Hypothalamus (tissue), 51 donors: ENCODE measurements around the gene IPPK.

Experiments
- DNase-seq, 51 donors: peaks; one replicate each; lab custom pipeline; 2025; lab: John Stamatoyannopoulos, UW

IPPK gene

DNA sequence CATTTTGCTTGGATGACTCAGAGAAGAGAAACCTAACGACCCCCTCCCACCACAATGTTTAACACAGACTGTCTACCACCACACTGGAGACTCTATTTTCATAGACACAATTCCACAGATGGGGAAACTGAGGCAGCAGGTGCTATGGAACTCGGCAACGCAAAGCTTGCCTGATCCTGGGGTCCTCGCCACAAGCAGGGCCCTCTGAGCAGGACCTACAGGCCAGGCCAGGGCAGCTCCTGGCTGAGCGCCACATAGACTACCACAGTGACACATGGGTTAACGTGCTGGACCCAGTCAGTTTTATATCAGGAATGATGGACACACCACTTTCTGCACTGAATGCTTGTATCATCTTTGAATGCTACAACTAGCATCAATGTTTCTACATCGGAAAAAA lies 11.8 kb downstream of the IPPK start:
- DNase-seq = no peak

DNA sequence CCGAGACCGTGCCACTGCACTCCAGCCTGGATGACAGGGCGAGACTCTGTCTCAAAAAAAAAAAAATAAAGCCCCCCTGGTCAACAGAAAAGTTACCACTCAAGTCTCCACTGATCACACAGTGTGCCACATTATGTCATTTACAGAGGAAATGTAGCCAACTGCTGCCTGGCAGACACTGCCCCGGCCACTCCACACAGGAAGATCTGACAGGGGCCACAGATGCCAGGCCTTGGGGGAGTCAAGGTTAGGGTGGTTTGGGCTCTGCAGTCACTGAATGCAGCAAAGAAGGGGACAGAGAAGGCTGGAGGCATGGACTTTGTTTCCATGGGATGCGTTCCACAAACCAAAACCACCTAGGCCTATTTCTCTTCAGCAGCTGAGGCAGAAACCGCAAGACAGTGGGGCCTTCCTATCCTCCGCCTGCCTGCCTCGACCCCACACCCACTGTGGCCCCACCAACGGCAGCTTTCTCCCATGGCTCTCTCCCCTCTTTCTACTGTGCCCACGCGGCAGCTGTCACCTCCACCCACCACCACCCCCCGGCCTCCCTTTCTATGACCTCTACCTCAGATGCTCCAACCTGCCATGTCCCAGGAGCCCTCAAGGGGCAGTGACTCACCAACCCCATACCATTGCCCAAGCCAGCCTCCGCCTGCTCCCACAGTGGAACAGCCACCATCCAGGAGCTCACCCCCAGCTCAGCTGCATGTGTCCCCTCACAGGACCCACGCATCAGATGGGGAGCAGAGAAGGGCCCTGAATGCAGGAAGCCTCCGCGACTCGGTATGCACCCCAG lies 12.4 kb downstream of the IPPK start:
- DNase-seq = no peak

DNA sequence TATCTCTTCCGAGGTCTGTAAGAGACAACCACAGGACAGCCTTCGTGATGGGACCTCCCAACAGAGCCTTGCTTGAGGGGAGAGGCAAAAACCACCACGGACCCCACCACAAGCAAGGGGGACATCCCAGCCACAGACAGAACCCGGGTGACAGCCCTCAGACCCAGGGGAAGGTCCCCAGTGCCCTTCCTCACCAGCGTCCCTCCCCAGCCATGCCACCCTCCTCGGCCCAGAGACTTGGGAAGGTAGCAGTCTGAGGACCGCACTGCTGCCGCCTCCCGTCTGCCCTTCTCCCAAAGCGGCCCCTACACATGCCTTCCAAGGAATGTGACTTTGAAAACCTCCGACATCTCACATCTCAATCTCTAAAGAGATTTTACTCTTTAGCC lies 13.4 kb downstream of the IPPK start:
- DNase-seq = no peak

DNA sequence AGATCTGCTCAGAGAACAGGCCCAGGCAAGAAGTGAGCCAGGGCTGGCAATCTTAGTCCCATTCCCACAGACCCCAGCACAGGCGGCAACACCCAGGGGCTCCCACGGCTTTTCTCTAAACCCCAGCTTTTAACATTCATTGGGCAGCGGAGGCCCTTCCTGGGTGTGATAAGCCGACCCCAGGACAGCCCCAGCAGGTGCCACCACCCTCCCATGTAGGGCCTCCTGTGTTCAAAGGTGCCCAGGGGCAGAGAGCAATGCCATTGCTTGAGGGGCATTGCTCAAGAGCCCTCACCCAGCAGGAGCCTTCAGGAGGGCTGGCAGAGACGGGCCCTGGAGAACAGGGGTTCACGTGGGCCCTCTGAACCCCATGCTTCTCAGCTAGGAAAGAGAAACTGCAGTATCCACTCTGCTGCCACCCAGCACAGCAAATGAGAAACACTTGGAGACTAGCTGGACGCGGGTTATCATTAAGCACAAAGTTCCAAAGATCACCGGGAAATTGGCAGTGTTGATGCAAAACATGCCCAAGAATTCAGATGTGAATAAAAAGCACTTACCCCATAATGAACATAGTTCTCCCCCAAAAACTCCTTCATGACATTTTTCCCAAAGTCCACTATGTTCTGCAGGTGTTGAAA lies 13.9 kb downstream of the IPPK start:
- DNase-seq = no peak

DNA sequence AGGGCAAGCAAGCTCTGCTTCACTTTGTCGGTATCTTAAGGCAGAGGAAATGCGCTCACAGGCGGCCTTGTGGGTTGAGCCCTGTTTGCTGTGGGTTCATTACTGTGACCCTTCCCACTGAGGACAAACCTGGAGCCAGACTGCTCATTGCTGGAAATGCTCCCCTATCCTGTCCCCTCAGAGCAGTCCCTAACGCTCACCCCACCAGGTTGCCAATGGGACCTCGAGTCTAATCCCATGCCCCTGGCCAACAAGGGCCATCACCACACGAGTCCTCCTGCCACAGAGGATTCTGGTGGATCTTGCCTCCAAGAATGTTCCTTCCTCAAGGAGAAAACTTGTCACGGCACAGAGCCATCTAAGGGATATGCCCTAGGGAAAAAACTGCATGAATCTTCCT lies 14.6 kb downstream of the IPPK start:
- DNase-seq = no peak

DNA sequence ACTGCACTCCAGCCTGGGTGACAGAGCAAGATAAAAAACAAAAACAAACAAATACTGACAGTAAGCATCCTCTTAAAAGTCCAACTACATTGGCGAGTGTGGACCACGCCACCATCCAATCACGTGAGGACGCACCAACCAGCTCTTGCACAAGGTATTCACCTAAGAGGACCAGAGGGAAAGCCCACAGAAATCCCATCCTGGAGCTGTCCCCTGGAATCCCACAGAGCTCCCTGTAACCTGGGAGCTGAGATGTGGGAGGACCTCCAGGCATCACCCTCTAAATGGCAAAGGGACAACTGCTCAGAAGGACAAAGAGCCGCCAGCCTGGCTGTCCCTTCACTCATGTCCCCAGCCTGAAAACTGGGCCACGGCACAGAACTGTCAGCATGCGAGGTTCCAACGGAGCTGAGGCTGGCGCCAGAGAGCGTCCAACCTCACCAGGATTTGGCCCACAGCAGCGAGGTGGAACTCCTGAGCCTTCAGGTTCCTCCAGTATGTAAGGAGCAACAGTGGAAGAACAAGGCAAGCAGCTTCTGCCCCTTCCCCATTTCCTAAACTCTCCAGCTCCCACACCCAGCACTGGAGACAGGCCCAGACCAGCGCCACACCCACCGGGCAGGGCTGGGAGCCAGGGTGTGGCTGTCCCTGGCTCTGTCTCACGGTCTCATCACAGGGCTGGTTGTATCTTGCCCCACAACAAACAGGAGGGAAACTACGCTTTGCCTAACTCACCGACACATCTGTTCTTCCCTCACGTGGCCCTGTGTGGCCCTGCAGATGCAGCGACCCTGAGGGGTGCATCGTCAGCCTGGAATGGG lies 15.2 kb downstream of the IPPK start:
- no peak for DNase-seq

DNA sequence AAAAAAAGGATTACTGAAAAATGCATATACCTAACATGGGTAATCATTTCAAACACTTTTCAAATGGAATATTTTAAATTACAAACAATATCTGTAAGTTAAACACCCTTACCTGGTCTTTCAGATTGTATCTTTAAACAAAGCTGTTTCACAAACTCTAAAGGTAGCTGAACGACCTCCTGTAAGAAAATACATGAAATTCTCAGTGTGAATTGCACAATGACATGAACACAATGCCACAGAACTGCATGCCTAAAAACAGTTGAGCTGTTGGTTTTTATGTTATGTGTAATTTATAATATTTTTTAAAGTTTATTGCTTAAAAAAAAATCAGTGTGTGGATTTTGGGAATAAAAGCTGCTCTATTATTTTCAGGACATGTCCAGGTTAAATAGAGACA lies 17.5 kb downstream of the IPPK start:
- no peak for DNase-seq

DNA sequence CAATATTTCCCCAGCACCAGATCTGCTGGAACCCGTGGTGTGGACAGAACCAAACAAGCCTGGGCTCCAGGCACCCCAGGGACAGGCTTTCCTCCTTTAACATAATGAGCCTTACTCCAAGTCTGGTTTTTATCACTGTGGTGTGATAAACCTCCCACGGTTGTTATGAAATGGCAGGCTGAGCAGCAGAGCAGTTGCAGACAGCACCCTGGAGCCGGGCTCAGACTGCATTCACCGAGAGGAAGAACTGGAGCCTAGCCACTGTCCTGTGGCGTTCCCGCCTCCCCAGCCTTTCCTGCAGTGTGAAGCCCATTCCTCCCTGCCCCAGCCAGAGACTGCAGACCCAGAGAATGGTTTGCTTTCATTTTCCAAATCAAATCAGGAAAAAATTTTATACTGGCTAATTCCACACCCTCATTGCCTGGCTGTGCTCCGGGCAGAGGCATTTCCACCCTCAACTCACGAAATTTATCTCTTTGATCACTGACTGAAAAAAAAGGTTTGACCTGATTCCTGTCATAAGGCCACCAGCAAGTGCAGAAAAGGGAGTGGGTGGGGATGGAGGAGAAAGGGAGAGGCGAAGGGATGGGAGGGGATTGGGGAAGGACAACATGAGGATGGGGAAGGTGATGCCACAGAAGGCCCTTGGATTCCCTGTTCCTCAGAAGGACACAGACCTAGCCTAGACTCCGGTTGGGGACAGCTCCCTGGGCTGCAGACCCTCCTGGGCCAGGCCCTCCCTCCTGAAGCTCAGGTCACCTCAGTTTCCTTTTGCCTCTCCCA lies 18.9 kb downstream of the IPPK start:
- DNase-seq = no peak

DNA sequence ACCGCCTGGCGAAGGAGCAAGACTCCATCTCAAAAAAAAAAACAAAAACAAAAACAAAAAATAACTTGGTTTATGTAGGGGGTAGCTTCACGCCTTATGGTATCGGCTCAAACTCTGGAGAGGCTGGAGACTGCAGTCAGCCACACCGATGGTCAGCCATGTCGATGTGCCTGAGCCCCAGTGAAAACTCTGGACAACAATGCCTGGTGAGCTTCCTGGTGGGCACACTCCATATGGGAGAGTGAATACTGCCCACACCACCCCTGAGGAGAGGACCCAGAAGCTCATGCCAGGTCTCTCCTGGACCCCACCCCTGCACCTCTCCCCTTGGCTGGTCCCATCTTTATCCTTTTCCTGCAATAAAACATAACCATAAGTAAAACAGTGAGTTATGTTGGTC lies 19.6 kb downstream of the IPPK start:
- DNase-seq = no peak

DNA sequence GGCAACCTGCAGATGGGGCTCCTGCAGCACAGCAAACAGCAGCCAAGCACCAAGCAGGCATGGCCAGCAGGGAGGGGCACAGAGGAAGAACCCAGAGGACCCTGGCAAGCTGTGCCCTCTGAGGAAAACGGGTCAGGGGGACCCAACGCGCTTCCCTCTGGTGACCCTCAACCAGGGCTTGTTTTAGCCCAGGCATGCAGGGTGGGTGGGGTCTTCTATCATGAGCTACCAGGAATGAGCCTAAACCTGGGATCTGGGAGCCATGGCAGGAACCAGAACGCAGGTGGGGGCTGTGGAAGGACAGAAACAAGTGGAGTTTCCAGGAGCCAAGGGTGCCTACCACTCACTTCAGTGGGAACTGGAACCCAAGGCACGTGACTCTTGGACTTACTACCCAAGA lies 20.9 kb downstream of the IPPK start:
- DNase-seq = no peak

DNA sequence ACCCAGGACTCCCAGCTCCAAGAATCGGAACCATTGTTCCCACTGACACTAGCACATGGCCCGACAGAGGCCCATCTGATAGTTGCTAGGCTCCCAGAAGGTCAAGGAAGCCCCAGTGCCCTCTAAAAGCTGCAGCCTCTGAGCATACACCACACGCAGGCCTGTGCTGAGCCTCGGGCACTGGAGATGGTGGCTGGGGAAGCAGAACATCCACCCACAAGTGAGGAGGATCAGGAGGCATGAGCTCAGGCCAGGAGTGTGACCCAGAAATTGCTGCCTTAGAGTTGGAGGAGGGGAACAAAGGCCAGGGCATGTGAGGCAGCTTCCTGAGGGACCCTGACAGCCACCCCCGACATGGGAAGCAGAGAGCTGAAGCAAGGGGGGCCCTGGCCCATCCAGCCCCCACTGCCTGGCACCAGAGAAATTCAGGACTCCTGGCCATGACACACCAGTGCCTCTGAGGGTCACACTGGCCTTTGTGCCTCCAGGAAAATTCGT lies 21.4 kb downstream of the IPPK start:
- DNase-seq = peak in 1 of 51 donors; percentile 23

DNA sequence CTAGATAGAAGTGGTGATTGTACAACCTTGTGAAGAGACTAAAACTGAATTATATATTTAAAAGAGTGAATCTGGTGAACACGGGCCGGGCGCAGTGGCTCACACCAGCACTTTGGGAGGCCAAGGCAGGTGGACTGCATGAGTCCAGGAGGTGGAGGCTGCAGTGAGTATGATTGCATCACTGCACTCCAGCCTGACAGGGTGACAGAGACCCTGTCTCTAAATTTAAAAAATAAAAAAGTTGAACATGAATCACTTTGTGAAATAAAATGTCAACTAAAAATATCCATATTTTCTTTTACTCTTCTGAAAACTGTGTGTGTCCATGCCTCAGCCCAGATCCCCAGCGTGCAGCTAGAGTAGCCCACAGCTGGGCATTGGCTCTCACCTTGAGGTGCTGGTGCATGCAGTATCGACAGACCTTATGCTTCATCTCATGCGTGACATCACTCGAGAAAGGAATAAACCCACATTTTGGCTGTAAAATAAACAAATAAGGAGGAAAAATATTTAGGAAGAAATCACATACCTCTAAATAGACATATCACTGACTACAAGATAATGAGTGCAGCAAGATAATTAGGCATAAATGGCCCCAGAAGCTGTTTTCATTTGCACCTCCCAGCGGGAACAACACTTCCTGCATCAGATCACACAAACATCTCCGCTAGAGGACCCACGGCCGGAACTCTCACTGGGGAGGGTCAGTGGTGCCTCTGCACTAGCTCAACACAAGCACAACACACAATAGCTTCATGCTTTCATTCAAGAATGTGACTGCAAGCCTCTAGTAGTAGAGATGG lies 22.1 kb downstream of the IPPK start:
- DNase-seq = peak in 1 of 51 donors; percentile 10

DNA sequence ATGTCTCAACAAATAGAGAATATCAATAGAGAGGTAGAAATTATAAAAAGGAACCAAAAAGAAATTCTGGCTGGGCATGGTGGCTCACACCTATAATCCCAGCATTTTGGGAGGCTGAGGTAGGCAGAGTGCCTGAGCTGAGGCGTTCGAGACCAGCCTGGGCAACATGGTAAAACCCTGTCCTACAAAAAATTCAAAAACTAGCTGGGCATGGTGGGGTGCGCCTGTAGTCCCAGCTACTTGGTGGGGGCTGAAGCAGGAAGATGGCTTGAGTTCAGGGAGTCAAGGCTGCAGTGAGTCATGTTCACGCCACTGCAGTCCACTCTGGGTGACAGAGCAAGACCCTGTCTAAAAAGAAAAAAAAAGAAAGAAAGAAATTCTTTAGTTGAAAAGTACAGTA lies 24.9 kb downstream of the IPPK start:
- no peak for DNase-seq

DNA sequence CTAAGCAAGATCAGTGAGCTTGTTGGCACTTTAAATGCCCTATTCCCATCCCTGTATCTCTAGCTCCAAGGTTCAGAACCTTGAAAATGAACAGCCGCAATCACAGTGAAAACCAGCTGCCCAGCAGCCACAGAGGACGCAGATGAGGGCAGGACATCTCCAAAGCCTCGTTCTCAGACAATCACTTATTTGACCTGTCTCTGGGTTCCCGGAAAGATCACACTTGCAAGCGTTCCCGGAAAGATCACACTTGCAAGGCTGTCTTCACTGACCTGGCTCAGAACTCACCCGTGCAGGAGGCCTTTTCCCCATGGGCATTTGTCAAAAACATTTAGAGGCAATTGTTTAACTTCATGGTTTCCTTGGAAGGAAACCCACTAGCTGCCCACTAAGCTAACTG lies 25.7 kb downstream of the IPPK start:
- no peak for DNase-seq

DNA sequence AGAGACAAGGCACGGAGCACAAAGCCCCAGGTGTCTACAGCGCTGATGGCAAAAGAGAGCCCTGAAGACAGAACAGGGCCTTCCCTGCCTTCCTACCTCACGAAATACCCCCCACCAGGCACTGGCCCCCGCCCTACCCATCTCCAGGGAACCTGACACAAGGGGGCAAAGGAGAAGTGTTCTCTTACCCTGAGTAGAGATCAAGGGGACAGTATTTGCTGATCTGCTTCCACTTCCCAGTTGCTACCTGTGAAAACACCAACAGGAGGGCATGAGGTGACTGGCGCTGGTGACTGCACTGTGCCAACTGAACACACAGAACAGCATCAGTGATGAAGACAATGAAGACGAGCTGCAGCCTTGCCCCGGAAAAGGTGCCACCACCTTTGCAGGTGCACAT lies 27.4 kb downstream of the IPPK start:
- DNase-seq = no peak

DNA sequence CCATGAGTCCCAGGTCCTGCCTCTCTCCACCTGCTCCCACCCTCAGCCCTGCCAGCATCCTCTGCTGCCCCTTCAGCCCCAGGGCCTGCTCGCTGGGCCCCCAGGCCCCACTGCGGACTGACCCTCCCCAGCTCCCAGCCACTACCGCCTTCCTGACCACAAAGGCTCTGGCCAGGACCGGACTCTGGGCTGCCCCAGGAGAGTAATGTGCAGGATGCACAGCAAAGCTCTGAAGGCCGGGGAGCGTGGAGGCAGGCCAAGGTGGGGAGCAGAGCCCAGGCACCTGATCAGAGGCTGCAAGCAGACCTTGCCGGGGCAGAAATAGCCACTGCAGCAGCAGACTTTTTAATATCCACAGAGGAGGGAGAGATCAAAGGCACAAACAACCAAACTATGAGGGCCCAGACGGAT lies 27.9 kb downstream of the IPPK start:
- DNase-seq = no peak

DNA sequence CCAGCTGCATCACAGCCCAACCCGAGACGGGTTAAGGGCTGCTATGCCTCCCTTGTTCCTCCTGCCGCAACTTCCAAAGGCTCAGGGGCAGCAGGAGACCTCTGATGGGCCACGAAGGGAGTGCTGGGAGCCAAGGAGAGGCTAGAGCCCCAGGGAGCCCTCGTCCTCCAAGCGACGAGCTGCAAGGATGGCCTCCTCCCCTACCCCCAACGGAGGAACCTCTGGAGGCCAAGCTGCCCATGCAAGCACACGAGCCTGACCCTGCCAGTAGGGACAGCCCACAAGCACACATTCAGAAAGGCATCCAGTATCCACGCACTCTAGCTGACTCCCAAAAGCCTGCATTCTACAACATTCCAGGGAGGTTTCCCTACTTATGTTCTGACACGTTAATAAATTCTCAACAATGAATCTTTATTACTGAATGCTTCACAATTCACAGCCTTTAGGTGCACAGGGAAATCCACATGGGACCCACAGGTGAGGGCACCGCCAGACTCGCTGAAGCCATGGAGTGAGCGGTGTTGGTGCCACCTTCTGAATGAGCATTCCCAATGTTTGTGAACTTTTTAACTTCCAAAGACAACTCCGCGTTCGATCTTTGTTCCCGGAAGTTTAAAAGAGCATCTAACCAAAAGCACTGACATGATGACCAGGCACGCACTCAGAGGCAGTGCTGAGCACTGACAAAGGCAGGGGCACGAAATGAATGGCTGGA lies 28.7 kb downstream of the IPPK start:
- DNase-seq = no peak

DNA sequence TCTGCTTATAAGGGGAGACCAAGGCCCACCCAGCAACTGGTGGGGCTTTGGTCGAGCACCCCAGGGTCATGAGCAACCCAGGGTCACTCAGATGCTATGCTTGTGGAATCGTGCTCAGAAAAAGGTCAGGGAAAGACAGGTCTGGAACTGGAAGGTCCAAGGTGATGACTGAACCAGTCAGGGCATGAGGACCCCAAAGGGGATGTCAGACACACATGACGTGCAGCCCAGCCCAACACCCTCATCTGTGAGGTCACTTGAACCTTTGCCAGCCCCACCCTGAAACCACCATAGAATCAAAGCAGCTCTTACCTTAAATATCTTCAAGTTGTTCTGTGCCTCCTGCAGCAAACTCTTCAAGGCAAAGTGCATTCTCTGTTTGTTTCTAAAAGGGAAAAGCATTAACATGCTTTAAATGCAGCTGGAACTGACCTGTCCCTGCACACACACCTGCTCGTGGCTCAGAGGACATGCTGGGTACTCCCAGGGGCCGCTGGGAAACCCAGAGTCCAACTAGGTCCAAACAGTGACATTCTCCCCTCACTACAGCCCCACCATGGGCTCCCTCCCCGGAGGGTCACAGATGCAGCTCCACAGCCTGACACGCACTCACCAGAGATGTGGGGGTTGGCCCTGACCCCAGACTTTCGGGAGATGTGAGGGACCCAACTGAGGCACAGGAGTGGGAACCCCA lies 29.4 kb downstream of the IPPK start:
- no peak for DNase-seq
